PC-3 (cell line): ENCODE data around the gene SMARCD1.

ENCODE experiments used
- CTCF ChIP-seq: fragments of 300-600 bp; sonication (generic); conservative IDR thresholded peaks from 2 replicates; pipeline ENCODE4 v1.5.1; 2017; ENCODE audit warnings: antibody characterized with exemption, low read depth, mild to moderate bottlenecking, low read length
- EZH2 ChIP-seq: fragments of 300-600 bp; sonication (generic); IDR thresholded peaks from one replicate; pipeline ENCODE4 v1.6.1; 2017; ENCODE audit warnings: antibody characterized with exemption, mild to moderate bottlenecking, low read length; ENCODE audit not compliant: unreplicated experiment
- EZH2phosphoT487 ChIP-seq: fragments of 300-600 bp; sonication (generic); IDR thresholded peaks from 2 replicates; pipeline ENCODE4 v1.6.1; 2018; ENCODE audit warnings: mild to moderate bottlenecking, antibody characterized with exemption, low read length, borderline replicate concordance

GRCh38 chr12:50103767-50104321 is 18.7 kb downstream of the SMARCD1 start, which contains the start of gene GPD1:
- TF ChIP-seq CTCF (no peak), EZH2phosphoT487 (no peak), EZH2 (no peak)
